Activated CD4-positive, alpha-beta T cell treated with anti-CD3 and anti-CD28 coated beads, Interleukin-2, Interleukin-4, amounts not matched to agents 100 ng/mL and 50 ng/mL, durations not matched to agents 16 hours and 8 hours (primary cell): ENCODE results near the gene CENPVL1.
"Not testable (repeated sequence)": the region's sequence is repeated elsewhere in the genome, so short reads cannot be mapped to it uniquely, and the experiment has no call there.

Source experiments
- DNase-seq: peaks from one replicate; pipeline ENCODE4 v3.0.0-alpha.2; 2020; ENCODE audit warnings: low spot score

The CENPVL1 gene

GRCh38 chrX:51710277-51711164, at the start of gene CENPVL1:
Gene CENPVL1 (plus strand): TSS chrX:51710512. CDS start chrX:51710512, 0 bp downstream.
- DNase-seq: not testable (repeated sequence)

GRCh38 chrX:51665981-51666380, 44.3 kb upstream of the CENPVL1 start:
- DNase-seq: peak; percentile 6

- not testable (repeated sequence) for DNase-seq
Measured at GRCh38 chrX:51679689-51680433, 30.5 kb upstream of the CENPVL1 start.

GRCh38 chrX:51681808-51682719, 28.2 kb upstream of the CENPVL1 start:
- DNase-seq: not testable (repeated sequence)

GRCh38 chrX:51682720-51683062, 27.6 kb upstream of the CENPVL1 start, which contains the start of gene CENPVL2:
Gene CENPVL2 (minus strand): TSS chrX:51682831. CDS start chrX:51682831, 0 bp downstream.
- DNase-seq: not testable (repeated sequence)

- no peak for DNase-seq
Measured at GRCh38 chrX:51694254-51694653, 16.1 kb upstream of the CENPVL1 start.

GRCh38 chrX:51697397-51697796, 12.9 kb upstream of the CENPVL1 start:
- no peak for DNase-seq

- not testable (repeated sequence) for DNase-seq
Measured at GRCh38 chrX:51712943-51713647, 2.8 kb downstream of the CENPVL1 start.

GRCh38 chrX:51728202-51728601, 17.9 kb downstream of the CENPVL1 start:
- DNase-seq: no peak

GRCh38 chrX:51737091-51737490, 26.8 kb downstream of the CENPVL1 start:
- DNase-seq: no peak

GRCh38 chrX:51742586-51742985, 32.3 kb downstream of the CENPVL1 start:
- DNase-seq: no peak

GRCh38 chrX:51743179-51743957, 33.1 kb downstream of the CENPVL1 start, which contains the start of gene GSPT2:
Gene GSPT2 (plus strand): TSS chrX:51743442. CDS start chrX:51743627, 185 bp downstream.
- DNase-seq: peak; percentile 64

GRCh38 chrX:51747671-51748070, 37.4 kb downstream of the CENPVL1 start:
- DNase-seq: no peak

GRCh38 chrX:51759055-51759839, 48.9 kb downstream of the CENPVL1 start:
- no peak for DNase-seq

GRCh38 chrX:51760657-51761056, 50.3 kb downstream of the CENPVL1 start:
- no peak for DNase-seq
